Chondrocyte (in vitro differentiated cells): Measurements from ENCODE around the gene TPST2. TPM values are rescaled to one million over a fixed set of nuclear protein-coding genes. Genes with fewer than 3 reads are reported as not detected.

Source experiments
- DNase-seq: peaks from one replicate; pipeline ENCODE4 v3.0.0; 2021; ENCODE audit warnings: mixed read lengths, low spot score
- H3K27ac Mint-ChIP-seq: one replicate; pipeline ENCODE4 v1.8.0; 2021; ENCODE audit warnings: mild to moderate bottlenecking, moderate library complexity, mixed read lengths; ENCODE audit not compliant: unreplicated experiment
- H3K27me3 Mint-ChIP-seq: 2 replicates; pipeline ENCODE4 v1.8.0; 2021; ENCODE audit warnings: low read depth, mixed read lengths
- H3K36me3 Mint-ChIP-seq: 2 replicates; pipeline ENCODE4 v1.8.0; 2021; ENCODE audit warnings: low read depth, mixed read lengths
- H3K4me1 Mint-ChIP-seq: 2 replicates; pipeline ENCODE4 v1.8.0; 2021; ENCODE audit warnings: low read depth, mild to moderate bottlenecking, mixed read lengths
- H3K4me3 Mint-ChIP-seq: one replicate; pipeline ENCODE4 v1.8.0; 2021; ENCODE audit warnings: mild to moderate bottlenecking, moderate library complexity, mixed read lengths; ENCODE audit not compliant: unreplicated experiment
- H3K9me3 Mint-ChIP-seq: 2 replicates; pipeline ENCODE4 v1.8.0; 2021; ENCODE audit warnings: low read depth, mixed read lengths
- total RNA-seq: library from RNA; stranded (reverse); gene quantifications from 3 replicates; pipeline ENCODE4 v1.2.1, GENCODE V29; 2021
- TF ChIP-seq, protein P1 (sequence below): fragments of 200-600 bp; sonication (generic); IDR thresholded peaks from 2 replicates; pipeline ENCODE4 v1.5.0; 2021; ENCODE audit warnings: antibody characterized with exemption, mild to moderate bottlenecking, moderate library complexity

The TPST2 gene
- total RNA-seq, 1 donor from 2014 or later: 75.8 TPM

DNA sequence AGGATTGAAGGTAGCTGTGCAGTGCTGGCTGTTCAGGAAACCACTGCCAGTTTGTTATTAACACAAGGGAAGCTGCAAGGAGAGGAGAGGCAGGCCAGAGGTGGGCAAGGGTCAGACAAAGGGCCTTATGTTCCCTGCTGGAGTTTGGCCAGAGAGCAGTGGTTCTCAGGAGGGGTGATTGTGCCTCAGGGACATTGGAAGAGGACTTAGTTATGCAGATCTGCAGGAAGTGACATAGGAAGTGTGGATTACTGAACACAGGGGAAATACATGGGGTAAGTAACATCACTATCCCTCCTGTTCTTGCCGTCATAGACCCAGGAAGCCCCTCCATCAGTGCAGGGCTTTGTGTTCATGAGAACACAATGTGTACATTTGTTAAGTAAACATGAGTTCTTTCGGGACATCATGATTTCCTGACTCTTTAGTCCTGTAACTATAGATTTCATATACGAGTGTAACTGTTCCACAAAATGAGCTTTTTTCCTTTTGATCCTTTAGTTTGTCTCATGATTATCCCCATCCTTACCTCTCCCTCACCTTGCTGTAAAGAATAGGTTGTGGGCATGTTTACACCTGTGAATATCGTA lies 100.4 kb downstream of the TPST2 start:
- Mint-ChIP-seq H3K4me3 (no peak overlapping the region), H3K36me3 (peaks cover 16% of the 10 kb centered on the region), H3K4me1 (peaks cover 27% of the 10 kb centered on the region), H3K27ac (no peak overlapping the region), H3K27me3 (no peaks in the 10 kb centered on the region), H3K9me3 (no peaks in the 10 kb centered on the region)
- no peak for DNase-seq
- TF ChIP-seq, protein P1, sequence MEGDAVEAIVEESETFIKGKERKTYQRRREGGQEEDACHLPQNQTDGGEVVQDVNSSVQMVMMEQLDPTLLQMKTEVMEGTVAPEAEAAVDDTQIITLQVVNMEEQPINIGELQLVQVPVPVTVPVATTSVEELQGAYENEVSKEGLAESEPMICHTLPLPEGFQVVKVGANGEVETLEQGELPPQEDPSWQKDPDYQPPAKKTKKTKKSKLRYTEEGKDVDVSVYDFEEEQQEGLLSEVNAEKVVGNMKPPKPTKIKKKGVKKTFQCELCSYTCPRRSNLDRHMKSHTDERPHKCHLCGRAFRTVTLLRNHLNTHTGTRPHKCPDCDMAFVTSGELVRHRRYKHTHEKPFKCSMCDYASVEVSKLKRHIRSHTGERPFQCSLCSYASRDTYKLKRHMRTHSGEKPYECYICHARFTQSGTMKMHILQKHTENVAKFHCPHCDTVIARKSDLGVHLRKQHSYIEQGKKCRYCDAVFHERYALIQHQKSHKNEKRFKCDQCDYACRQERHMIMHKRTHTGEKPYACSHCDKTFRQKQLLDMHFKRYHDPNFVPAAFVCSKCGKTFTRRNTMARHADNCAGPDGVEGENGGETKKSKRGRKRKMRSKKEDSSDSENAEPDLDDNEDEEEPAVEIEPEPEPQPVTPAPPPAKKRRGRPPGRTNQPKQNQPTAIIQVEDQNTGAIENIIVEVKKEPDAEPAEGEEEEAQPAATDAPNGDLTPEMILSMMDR: no peak

DNA sequence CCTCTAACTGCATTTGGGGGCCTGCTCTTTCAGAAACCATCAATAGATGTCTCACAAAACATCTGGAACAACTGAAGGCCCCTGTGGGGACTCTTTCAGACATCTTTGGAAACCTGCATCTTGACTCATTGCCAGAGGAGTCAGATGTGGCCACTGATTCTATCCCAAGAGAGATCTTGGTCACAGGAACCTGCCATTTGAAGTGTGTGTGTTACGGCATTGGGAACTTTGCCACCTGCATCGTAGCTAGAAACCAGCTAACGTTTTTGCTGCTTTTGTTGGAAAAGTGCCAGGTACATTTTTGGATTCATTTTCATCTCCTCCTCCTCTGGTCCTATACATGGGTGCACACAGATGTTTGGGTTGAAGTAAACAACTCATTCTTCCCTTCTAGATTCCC lies 101.9 kb downstream of the TPST2 start:
- Mint-ChIP-seq H3K36me3 (peaks cover 9% of the 10 kb centered on the region), H3K27me3 (no peaks in the 10 kb centered on the region), H3K9me3 (no peaks in the 10 kb centered on the region), H3K27ac (no peak overlapping the region), H3K4me1 (peaks cover 31% of the 10 kb centered on the region), H3K4me3 (no peak overlapping the region)
- TF ChIP-seq, protein P1: no peak
- DNase-seq: no peak

GRCh38 chr22:26486394-26486793 lies 103.5 kb downstream of the TPST2 start:
- H3K27me3 Mint-ChIP-seq: no peaks in the 10 kb centered on the region
- H3K4me1 Mint-ChIP-seq: peaks cover 46% of the 10 kb centered on the region
- no peaks in the 10 kb centered on the region for H3K9me3 Mint-ChIP-seq
- H3K36me3 Mint-ChIP-seq: peaks cover 4% of the 10 kb centered on the region
- no peak overlapping the region for H3K27ac Mint-ChIP-seq
- no peak for DNase-seq
- no peak overlapping the region for H3K4me3 Mint-ChIP-seq
- TF ChIP-seq, protein P1: no peak

- no peak for DNase-seq
- Mint-ChIP-seq H3K36me3 (peaks cover 4% of the 10 kb centered on the region), H3K4me3 (no peak overlapping the region), H3K27ac (no peak overlapping the region), H3K4me1 (peaks cover 50% of the 10 kb centered on the region), H3K27me3 (no peaks in the 10 kb centered on the region), H3K9me3 (no peaks in the 10 kb centered on the region)
- TF ChIP-seq, protein P1: no peak
Observed at GRCh38 chr22:26485806-26486390, 104.0 kb downstream of the TPST2 start.

DNA sequence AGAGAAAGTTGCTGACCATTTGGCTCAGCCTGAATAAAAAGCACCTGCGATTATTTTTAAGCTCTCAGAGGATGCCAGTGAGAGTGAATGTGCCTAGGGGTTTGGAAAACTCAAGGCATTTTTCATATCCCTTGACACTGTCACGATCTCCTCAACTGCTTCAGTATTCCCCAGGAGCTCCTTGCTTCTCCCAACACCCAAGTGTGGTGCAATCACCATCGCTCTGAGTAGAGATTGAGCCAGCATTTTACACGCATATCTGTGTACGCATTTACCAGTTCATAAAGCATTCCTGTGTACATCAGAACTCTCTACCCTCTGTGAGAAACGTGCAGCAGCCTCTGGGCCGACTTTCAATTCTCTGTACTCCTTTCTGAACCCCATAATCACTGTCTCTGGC lies 104.9 kb downstream of the TPST2 start:
- Mint-ChIP-seq H3K4me3 (peak overlapping the region; percentile 20), H3K27me3 (no peaks in the 10 kb centered on the region), H3K9me3 (no peaks in the 10 kb centered on the region), H3K27ac (peak overlapping the region; percentile 50), H3K4me1 (peaks cover 57% of the 10 kb centered on the region), H3K36me3 (peaks cover 1% of the 10 kb centered on the region)
- TF ChIP-seq, protein P1: no peak
- no peak for DNase-seq
